A673 (cell line): Measurements from ENCODE around the gene FAM162A.

Source experiments
- EZH2 ChIP-seq: fragments of 200-600 bp; sonication (generic); IDR thresholded peaks from 2 replicates; pipeline ENCODE4 v1.6.1; 2017; ENCODE audit warnings: borderline replicate concordance, low read depth, mild to moderate bottlenecking, mixed read lengths, antibody characterized with exemption, low read length; ENCODE audit not compliant: poor library complexity, severe bottlenecking
- TF ChIP-seq, protein P1 (sequence below): fragments of 300-800, 200-600 bp; sonication (generic); conservative IDR thresholded peaks from 2 replicates; pipeline ENCODE4 v1.5.1; 2017; ENCODE audit warnings: low read depth, mild to moderate bottlenecking, antibody characterized with exemption, low read length, moderate library complexity, mixed read lengths

DNA sequence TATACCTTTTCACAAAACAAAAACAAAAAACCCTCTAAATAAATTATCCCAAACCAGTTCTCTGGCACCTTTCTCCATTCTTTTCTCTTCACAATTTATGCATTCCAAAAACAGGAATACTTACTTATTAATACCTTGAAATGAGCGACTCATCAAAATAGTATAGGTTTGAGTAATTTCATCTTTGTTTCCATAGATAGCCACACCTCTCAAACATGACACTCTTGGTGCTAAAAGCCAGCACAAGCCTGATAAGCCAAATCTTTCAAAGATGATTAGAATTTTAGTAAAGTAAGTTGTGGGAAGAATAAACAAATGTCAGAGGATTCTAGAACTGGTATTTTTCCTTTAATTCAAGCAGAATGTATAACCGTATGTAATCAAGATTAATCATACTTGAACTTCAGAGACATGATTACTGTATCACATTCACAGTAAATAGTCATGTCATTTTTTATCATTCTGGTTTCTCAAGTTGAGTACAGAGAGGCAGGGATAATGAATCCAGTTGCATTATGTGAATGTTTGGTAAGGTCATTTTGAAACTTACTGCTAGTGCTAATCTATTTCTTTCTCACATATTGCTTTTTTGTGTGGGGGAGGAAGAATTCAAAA is 44.0 kb downstream of the FAM162A start:
- TF ChIP-seq, protein P1, sequence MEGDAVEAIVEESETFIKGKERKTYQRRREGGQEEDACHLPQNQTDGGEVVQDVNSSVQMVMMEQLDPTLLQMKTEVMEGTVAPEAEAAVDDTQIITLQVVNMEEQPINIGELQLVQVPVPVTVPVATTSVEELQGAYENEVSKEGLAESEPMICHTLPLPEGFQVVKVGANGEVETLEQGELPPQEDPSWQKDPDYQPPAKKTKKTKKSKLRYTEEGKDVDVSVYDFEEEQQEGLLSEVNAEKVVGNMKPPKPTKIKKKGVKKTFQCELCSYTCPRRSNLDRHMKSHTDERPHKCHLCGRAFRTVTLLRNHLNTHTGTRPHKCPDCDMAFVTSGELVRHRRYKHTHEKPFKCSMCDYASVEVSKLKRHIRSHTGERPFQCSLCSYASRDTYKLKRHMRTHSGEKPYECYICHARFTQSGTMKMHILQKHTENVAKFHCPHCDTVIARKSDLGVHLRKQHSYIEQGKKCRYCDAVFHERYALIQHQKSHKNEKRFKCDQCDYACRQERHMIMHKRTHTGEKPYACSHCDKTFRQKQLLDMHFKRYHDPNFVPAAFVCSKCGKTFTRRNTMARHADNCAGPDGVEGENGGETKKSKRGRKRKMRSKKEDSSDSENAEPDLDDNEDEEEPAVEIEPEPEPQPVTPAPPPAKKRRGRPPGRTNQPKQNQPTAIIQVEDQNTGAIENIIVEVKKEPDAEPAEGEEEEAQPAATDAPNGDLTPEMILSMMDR: no peak
- no peak for TF ChIP-seq EZH2
